LNCAP (cell line): ENCODE results near the gene MTHFD2.

Source experiments
- TF ChIP-seq, protein P1 (sequence below): fragments of 450-650 bp; IDR thresholded peaks from 2 replicates; pipeline ENCODE4 v1.5.1; 2017; ENCODE audit warnings: mild to moderate bottlenecking

The MTHFD2 gene

DNA sequence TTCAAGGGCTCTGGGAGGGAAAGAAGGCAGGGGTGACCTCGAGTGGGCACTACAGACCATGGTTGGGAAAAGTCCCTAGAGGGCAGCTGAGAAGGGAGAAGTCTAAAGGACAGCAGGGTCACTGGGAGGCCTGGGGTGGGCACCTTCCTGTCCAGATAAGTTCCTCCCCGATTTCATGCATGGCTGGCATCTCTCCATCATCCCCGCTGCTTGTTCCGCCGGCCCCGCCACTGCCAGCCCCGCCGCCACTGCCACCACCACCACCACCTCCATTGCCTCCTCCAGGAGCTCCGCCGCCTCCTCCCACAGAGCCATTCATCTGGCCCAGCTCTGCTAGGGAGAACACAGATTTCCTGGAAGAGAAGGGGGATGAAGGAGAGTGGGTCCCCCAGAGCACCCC lies 53.6 kb downstream of the MTHFD2 start:
- TF ChIP-seq, protein P1, sequence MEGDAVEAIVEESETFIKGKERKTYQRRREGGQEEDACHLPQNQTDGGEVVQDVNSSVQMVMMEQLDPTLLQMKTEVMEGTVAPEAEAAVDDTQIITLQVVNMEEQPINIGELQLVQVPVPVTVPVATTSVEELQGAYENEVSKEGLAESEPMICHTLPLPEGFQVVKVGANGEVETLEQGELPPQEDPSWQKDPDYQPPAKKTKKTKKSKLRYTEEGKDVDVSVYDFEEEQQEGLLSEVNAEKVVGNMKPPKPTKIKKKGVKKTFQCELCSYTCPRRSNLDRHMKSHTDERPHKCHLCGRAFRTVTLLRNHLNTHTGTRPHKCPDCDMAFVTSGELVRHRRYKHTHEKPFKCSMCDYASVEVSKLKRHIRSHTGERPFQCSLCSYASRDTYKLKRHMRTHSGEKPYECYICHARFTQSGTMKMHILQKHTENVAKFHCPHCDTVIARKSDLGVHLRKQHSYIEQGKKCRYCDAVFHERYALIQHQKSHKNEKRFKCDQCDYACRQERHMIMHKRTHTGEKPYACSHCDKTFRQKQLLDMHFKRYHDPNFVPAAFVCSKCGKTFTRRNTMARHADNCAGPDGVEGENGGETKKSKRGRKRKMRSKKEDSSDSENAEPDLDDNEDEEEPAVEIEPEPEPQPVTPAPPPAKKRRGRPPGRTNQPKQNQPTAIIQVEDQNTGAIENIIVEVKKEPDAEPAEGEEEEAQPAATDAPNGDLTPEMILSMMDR, result no peak

DNA sequence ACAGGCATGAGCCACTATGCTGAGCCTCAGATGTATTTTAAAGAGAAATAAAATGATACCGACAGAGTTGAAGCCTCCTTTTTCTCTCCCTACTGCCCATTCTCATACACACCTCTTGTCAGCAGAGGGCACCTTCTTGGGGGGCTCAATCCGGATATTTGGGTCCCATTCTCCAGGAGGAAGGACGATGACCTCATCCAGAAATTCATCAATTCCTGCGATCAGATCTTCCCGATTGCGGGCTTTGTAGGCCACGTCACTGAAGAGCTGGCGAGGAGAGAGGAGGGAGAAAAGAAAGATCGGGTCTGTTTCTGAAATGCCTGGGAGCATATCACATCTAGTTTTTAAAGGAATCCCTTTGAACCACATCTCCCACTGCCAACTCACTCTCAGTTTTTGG lies 54.4 kb downstream of the MTHFD2 start:
- TF ChIP-seq, protein P1, result no peak

DNA sequence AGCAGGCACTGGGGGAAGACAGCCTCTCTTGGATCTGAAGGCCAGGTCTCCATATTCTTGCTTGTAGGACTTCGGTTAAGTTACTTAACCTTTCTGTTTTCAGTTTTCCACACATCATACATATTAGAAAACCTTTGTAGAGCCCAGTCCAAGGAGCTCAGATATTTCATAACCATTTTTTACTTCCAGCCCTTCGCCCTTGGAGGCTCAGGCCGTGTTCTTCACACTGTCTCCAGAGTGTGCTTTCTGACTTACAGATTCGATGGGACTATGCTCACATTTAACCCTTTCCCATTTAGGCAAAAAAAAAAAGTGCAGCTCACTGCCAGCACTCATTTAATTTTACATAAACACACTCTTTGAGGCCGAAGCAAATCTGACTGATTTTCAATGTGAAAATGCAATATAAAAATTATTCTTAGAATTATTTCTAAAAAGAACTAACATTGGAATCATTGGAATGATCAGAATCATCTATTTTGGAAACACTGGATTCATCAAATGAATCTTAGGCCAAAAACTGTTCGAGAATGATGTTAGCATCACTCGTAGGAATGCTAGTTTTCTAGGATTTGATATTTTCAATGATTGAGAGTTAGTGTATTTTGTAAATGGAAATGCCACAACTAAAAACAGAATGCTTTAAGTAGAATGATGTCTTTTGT lies 55.0 kb downstream of the MTHFD2 start:
- TF ChIP-seq, protein P1, result no peak

DNA sequence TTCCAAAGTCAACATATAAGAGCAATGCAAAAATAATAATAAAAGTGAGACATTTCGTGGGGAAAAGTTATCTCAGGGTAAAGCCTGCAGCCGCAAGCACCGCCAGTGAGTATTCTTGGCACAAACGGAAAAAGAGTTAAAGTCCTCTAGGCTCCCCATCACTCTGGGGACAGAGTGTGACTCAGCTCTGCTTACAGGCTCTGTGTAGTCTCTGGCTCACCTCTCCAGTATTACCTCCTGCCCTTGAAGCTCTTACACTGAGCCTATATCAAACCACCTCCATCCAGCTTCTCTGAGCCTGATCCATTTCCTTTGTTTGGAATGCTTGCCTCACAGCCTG lies 55.5 kb downstream of the MTHFD2 start:
- TF ChIP-seq, protein P1, result no peak

DNA sequence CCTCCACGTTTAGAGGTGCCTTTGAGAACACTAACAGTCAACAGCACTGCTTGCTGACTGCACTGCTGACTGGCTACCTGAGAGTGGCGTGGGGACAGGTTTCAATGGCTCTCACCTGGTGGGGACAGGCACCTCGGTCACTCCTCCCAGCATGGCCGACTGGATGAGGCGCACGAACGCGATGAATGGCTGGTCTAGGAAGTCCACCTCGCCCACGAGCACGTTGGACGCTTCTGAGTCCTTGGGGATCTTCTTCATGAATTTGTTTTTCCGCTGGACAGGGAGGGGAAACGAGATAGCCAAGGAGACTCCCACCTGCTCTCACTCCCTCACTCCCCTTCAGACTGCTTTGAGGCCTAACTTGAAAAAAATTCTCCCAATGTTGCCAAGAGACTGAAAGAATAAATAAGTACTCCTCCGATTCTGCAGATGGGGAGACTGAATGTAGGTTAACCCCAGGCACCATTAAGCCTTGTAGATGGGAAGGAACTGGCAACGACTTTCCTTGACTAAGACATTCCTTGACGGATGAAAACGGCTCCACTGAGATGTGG lies 57.3 kb downstream of the MTHFD2 start:
- TF ChIP-seq, protein P1, result no peak

DNA sequence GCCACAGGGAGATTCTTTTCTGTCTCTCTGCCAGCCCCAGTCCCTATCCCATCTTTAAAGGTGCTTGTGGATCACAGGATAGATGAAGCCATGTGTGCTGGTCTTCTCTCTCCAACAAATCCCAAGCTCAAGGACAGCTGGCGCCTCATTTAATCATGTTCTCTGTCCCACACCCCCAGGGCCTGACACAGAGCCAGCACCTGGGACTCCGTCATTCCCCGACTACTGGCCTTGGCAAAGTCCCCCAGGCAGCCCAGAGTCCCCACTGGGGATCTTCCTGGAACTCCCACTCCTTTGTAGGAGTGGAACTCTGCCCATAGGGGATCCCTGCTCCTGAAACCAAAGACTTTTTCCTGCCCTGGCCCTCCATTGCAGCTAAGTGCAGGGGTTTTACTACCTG lies 60.8 kb downstream of the MTHFD2 start:
- TF ChIP-seq, protein P1, result no peak

DNA sequence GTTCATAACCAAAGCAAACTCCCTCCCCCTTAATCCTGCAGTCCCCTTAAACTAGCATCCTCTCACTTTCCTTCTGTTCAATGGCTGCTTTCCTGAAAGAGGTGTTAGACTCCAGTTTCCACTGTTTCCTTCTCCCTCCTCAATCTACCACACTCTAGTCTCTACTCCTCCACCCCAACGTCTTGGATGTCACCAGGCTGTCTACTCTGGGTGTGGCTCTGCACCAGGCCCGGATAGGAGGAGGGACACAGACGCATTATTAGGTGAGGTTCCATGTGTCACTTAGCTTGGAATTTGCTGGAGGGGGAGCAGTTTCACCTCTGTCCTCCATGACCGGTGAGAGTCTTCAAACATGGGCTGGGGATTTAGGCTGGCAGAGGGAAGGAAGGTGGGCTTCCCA lies 61.3 kb downstream of the MTHFD2 start:
- TF ChIP-seq, protein P1, result no peak

DNA sequence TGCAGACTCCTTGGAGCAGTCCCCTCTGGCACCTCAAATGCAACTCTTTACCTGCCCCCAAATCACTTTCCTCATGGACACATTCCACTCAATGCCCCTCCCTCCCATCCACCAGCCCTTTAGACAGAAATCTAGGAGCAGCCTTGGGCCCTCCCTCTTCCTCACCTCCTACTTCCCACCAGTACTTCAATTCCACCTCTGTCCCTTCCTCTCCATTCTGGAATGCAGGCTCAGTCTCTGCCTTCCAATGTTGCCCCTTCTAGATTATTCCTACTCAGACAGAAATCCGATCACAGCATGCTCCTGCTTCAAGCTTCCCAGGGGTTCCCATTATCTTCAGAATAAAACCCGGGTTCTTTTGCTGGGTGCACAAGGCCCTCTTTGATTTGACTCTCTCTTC lies 62.1 kb downstream of the MTHFD2 start:
- TF ChIP-seq, protein P1, result no peak
